Gastrocnemius medialis (tissue), 4 donors: Measurements from ENCODE around the gene PLCB1. TPM values are rescaled to one million over a fixed set of nuclear protein-coding genes. Genes with fewer than 3 reads are reported as not detected.

Experiments used
- ATAC-seq, 2 donors: fragments of 150-250 bp; one replicate each; pipeline ENCODE4 v1.9.1; 2016
- DNase-seq, 2 donors: peaks; one replicate each; pipeline ENCODE4 v3.0.0-alpha.2; 2019
- H3K27ac ChIP-seq, 4 donors: fragments of 200-600 bp; sonication (generic); 1 replicate in 1 of 4; 2 replicates in 3 of 4; pipeline ENCODE4 v1.5.1; 2016 to 2018; ENCODE audit warnings: mild to moderate bottlenecking in 2 of 4, moderate library complexity in 1 of 4
- H3K27me3 ChIP-seq, 3 donors: fragments of 200-600 bp; sonication (generic) in 2 of 3; 1 replicate in 1 of 3; 2 replicates in 2 of 3; pipeline versions ENCODE4 v1.5.1 to v1.6.0; 2016 to 2019; ENCODE audit warnings: mild to moderate bottlenecking in 1 of 3, moderate library complexity in 1 of 3
- H3K36me3 ChIP-seq, 2 donors: fragments of 200-600 bp; sonication (generic) in 1 of 2; one replicate each; pipeline ENCODE4 v1.5.1; 2017 to 2018
- H3K4me1 ChIP-seq, 2 donors: fragments of 200-600 bp; sonication (generic) in 1 of 2; one replicate each; pipeline ENCODE4 v1.5.1; 2016 to 2017; ENCODE audit warnings: mild to moderate bottlenecking in 2 of 2
- H3K4me3 ChIP-seq, 4 donors: fragments of 200-600 bp; sonication (generic) in 3 of 4; 1 replicate in 1 of 4; 2 replicates in 3 of 4; pipeline ENCODE4 v1.5.1; 2016 to 2019; ENCODE audit warnings: mild to moderate bottlenecking in 2 of 4
- H3K9me3 ChIP-seq, 3 donors: fragments of 200-600 bp; sonication (generic) in 2 of 3; 1 replicate in 1 of 3; 2 replicates in 2 of 3; pipeline ENCODE4 v1.5.1; 2016 to 2019
- POLR2A ChIP-seq, 2 donors: fragments of 450-650 bp; IDR thresholded peaks; one replicate each; pipeline ENCODE4 v1.6.1; 2017; ENCODE audit warnings: antibody characterized with exemption in 2 of 2, mild to moderate bottlenecking in 2 of 2, moderate library complexity in 2 of 2
- in situ Hi-C, 4 donors: fragments of 200-750 bp; cut with MboI; loops; one replicate each; pipeline versions ENCODE4 v1.15.0 to v1.8.0; 2017; ENCODE audit warnings: low sequenced_read_pairs in 4 of 4
- intact Hi-C: fragments of 100-400 bp; cut with DNase I; formaldehyde crosslinking; loops from one replicate; pipeline ENCODE4 v1.15.1; 2023; ENCODE audit warnings: low total_unique reads
- total RNA-seq, 4 donors: library from RNA; depleted of rRNA; stranded (reverse); fragments of >200 nt; gene quantifications; one replicate each; pipeline versions ENCODE4 v1.1.0 to v1.2.3, GENCODE V29; 2016
- TF ChIP-seq, protein P1 (sequence below), 5 experiments: fragments of 450-650 bp in 3 of 5; fragments of 200-600 bp in 2 of 5; sonication (generic) in 2 of 5; IDR thresholded peaks in 4 of 5; conservative IDR thresholded peaks in 1 of 5; 1 replicate in 4 of 5; 2 replicates in 1 of 5; pipeline ENCODE4 v1.5.1; 2016 to 2019; ENCODE audit warnings: antibody characterized with exemption in 5 of 5, mild to moderate bottlenecking in 3 of 5, moderate library complexity in 3 of 5

PLCB1 gene
- total RNA-seq, 4 donors from 2014 or later = 4.1 to 10.0 (median 7.6) TPM

DNA sequence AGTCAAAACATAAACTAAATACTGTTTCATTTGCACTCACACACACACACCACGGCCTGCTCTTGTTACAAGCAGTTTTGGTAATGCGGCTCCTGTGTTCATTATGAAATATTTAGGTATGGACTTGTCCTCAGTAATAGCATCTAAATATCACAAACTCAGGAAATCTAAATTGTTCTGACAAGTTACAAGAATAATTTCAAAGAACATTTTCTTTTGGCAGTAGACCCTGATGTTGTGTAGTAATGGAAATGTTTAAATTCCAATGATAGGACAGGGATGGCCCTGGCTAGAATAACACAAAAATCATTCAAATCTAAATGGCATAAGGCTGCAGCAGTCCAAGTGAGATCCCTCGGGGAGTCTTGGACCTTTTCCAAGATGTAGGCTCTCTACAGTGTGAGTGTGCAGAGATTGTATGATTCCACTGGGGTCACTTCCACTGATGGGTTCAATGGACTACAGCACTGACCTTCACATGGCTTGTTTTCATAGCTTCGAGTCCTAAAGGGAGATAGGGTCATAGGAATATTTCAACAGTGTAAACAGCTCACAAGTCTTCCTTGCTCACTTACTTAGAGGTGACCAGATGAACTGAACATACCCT, 726.2 kb downstream of the PLCB1 start:
- intact Hi-C loops = loop anchor here (5.0 kb wide), 1 partner anchor 711 kb away; no protein-coding TSS in a partner anchor
- no peak for ATAC-seq
- in situ Hi-C loops = loop anchor here in 2 of 4 donors (5.0 to 25.0 kb wide), 3 partner anchors 304 to 507 kb away; no protein-coding TSS in a partner anchor

GRCh38 chr20:8860011-8860495, 728.0 kb downstream of the PLCB1 start:
- Histone ChIP-seq H3K27ac (no peak overlapping the region), H3K9me3 (no peaks in the 10 kb centered on the region), H3K4me1 (no peaks in the 10 kb centered on the region), H3K27me3 (no peaks in the 10 kb centered on the region), H3K4me3 (no peak overlapping the region), H3K36me3 (no peaks in the 10 kb centered on the region)
- TF ChIP-seq, protein P1, sequence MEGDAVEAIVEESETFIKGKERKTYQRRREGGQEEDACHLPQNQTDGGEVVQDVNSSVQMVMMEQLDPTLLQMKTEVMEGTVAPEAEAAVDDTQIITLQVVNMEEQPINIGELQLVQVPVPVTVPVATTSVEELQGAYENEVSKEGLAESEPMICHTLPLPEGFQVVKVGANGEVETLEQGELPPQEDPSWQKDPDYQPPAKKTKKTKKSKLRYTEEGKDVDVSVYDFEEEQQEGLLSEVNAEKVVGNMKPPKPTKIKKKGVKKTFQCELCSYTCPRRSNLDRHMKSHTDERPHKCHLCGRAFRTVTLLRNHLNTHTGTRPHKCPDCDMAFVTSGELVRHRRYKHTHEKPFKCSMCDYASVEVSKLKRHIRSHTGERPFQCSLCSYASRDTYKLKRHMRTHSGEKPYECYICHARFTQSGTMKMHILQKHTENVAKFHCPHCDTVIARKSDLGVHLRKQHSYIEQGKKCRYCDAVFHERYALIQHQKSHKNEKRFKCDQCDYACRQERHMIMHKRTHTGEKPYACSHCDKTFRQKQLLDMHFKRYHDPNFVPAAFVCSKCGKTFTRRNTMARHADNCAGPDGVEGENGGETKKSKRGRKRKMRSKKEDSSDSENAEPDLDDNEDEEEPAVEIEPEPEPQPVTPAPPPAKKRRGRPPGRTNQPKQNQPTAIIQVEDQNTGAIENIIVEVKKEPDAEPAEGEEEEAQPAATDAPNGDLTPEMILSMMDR (IDR thresholded peaks at IDR 0.05 in 4 of 5, conservative IDR thresholded peaks at IDR 0.05 in 1 of 5) = no peak
- DNase-seq (no peak), ATAC-seq (no peak)
- intact Hi-C loops (no loop called here), in situ Hi-C loops (loop anchor here in 1 of 4 donors (25.0 kb wide), 1 partner anchor 302 kb away; no protein-coding TSS in a partner anchor)

More for the DNA sequence above, 726.2 kb downstream of the PLCB1 start:
- Histone ChIP-seq H3K9me3 (no peaks in the 10 kb centered on the region), H3K27ac (no peak overlapping the region), H3K4me1 (peaks cover 5 to 8% of the 10 kb centered on the region in 2 donors), H3K27me3 (no peaks in the 10 kb centered on the region), H3K36me3 (no peaks in the 10 kb centered on the region), H3K4me3 (no peak overlapping the region)
- TF ChIP-seq, protein P1 (IDR thresholded peaks at IDR 0.05 in 4 of 5, conservative IDR thresholded peaks at IDR 0.05 in 1 of 5) = no peak
- TF ChIP-seq POLR2A (IDR thresholded peaks at IDR 0.05) = no peak
- DNase-seq = no peak

DNA sequence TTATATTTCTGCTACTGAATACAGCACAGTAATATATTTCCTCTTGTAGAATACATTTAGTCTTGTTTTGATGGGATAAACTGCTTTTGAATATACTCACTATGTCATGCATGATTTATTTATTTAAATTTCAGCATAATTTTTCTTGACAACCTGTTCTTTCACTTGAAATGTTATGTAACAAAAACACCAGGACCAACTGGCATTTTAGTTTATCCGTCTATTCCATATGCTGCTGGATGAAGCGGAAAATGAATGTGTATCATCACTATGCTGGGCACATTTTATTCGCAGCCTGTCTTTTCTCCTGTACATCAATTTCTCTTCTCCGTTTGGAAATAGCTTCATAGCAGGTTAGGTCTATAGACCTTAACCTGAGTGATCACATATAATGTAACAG, 730.0 kb downstream of the PLCB1 start:
- no peaks in the 10 kb centered on the region for H3K9me3 ChIP-seq
- H3K27me3 ChIP-seq = no peaks in the 10 kb centered on the region
- H3K4me3 ChIP-seq = no peak overlapping the region
- no peak overlapping the region for H3K27ac ChIP-seq
- DNase-seq (no peak), ATAC-seq (no peak)
- no peaks in the 10 kb centered on the region for H3K36me3 ChIP-seq
- TF ChIP-seq, protein P1 (IDR thresholded peaks at IDR 0.05 in 4 of 5, conservative IDR thresholded peaks at IDR 0.05 in 1 of 5) = no peak
- TF ChIP-seq POLR2A (IDR thresholded peaks at IDR 0.05) = no peak
- H3K4me1 ChIP-seq = no peaks in the 10 kb centered on the region
- in situ Hi-C loops = loop anchor here in 1 of 4 donors (25.0 kb wide), 1 partner anchor 300 kb away; no protein-coding TSS in a partner anchor
- intact Hi-C loops = no loop called here

GRCh38 chr20:8865636-8866035, 733.6 kb downstream of the PLCB1 start:
- ATAC-seq (no peak), DNase-seq (no peak)
- H3K9me3 ChIP-seq = no peaks in the 10 kb centered on the region
- TF ChIP-seq, protein P1 (IDR thresholded peaks at IDR 0.05 in 4 of 5, conservative IDR thresholded peaks at IDR 0.05 in 1 of 5) = no peak
- no peak for TF ChIP-seq POLR2A (IDR thresholded peaks at IDR 0.05)
- H3K4me1 ChIP-seq = no peaks in the 10 kb centered on the region
- no peaks in the 10 kb centered on the region for H3K27me3 ChIP-seq
- H3K27ac ChIP-seq = no peak overlapping the region
- no peaks in the 10 kb centered on the region for H3K36me3 ChIP-seq
- in situ Hi-C loops = loop anchor here in 1 of 4 donors (25.0 kb wide), 1 partner anchor 297 kb away; no protein-coding TSS in a partner anchor
- H3K4me3 ChIP-seq = no peak overlapping the region
- intact Hi-C loops = no loop called here
